WTC11 (cell line): ENCODE data around the gene CFDP1. TPM values are rescaled to one million over a fixed set of nuclear protein-coding genes. Genes with fewer than 3 reads are reported as not detected.
"Not testable (repeated sequence)": the region's sequence is repeated elsewhere in the genome, so short reads cannot be mapped to it uniquely, and the experiment has no call there.

Experiments
- ATAC-seq: fragments of 200-7000 bp; cut with Tn5 transposase; 2 replicates; pipeline ENCODE4 v1.10.0; 2021; ENCODE audit warnings: mild to moderate bottlenecking, moderate library complexity
- CTCF ChIA-PET: fragments of 300-600 bp; sonication (Branson Sonifier 250); formaldehyde crosslinking; loops from one replicate; lab custom pipeline; 2021; ENCODE audit warnings: antibody characterized with exemption; lab: Charles Lee
- POLR2A ChIA-PET: fragments of 350-600 bp; sonication (Branson Sonifier 250); formaldehyde crosslinking; loops from one replicate; lab custom pipeline; 2021; ENCODE audit warnings: antibody characterized with exemption; lab: Charles Lee
- DNase-seq: peaks from one replicate; pipeline ENCODE4 v3.0.0; 2021; ENCODE audit warnings: low spot score
- H3K27ac Mint-ChIP-seq: 2 replicates; pipeline ENCODE4 v1.8.0; 2021; ENCODE audit warnings: mixed read lengths
- H3K27me3 Mint-ChIP-seq: 2 replicates; pipeline ENCODE4 v1.8.0; 2021; ENCODE audit warnings: low read depth, mild to moderate bottlenecking, moderate library complexity, mixed read lengths
- H3K36me3 Mint-ChIP-seq: 2 replicates; pipeline ENCODE4 v1.8.0; 2021; ENCODE audit warnings: mixed read lengths
- H3K4me1 Mint-ChIP-seq: 2 replicates; pipeline ENCODE4 v1.8.0; 2022; ENCODE audit warnings: mixed read lengths
- H3K4me3 Mint-ChIP-seq: 2 replicates; pipeline ENCODE4 v1.8.0; 2021; ENCODE audit warnings: mild to moderate bottlenecking, moderate library complexity, mixed read lengths
- H3K9me3 Mint-ChIP-seq: 2 replicates; pipeline ENCODE4 v1.8.0; 2021; ENCODE audit warnings: mixed read lengths
- CREB1 ChIP-seq: sonication (generic); formaldehyde crosslinking; IDR thresholded peaks from 2 replicates; pipeline ENCODE4 v1.8.0; 2023; ENCODE audit warnings: mild to moderate bottlenecking, missing genetic modification reagents
- CREM ChIP-seq: sonication (generic); formaldehyde crosslinking; IDR thresholded peaks from 2 replicates; pipeline ENCODE4 v1.8.1; 2022; ENCODE audit warnings: mild to moderate bottlenecking, missing genetic modification reagents, moderate library complexity
- CTCF ChIP-seq: fragments of 200-600 bp; IDR thresholded peaks from 2 replicates; pipeline ENCODE4 v1.8.0; 2022; ENCODE audit warnings: antibody characterized with exemption
- E2F1 ChIP-seq: sonication (generic); formaldehyde crosslinking; IDR thresholded peaks from 2 replicates; pipeline ENCODE4 v1.8.0; 2022; ENCODE audit warnings: mild to moderate bottlenecking, missing genetic modification reagents
- E2F4 ChIP-seq: sonication (generic); formaldehyde crosslinking; IDR thresholded peaks from 2 replicates; pipeline ENCODE4 v1.8.1; 2022; ENCODE audit warnings: low read depth, mild to moderate bottlenecking, moderate library complexity, missing genetic modification reagents, borderline replicate concordance
- ELF4 ChIP-seq: sonication (generic); formaldehyde crosslinking; IDR thresholded peaks from 2 replicates; pipeline ENCODE4 v1.8.1; 2022; ENCODE audit warnings: low read depth, mild to moderate bottlenecking, moderate library complexity, missing genetic modification reagents
- ETV6 ChIP-seq: sonication (generic); formaldehyde crosslinking; IDR thresholded peaks from 2 replicates; pipeline ENCODE4 v1.8.1; 2022; ENCODE audit warnings: mild to moderate bottlenecking, missing genetic modification reagents
- FOXJ3 ChIP-seq: sonication (generic); formaldehyde crosslinking; IDR thresholded peaks from 2 replicates; pipeline ENCODE4 v1.9.0; 2021; ENCODE audit warnings: missing genetic modification reagents, mild to moderate bottlenecking, borderline replicate concordance
- FOXK1 ChIP-seq: sonication (generic); formaldehyde crosslinking; IDR thresholded peaks from 2 replicates; pipeline ENCODE4 v1.8.0; 2022; ENCODE audit warnings: mild to moderate bottlenecking, moderate library complexity, missing genetic modification reagents
- GTF2I ChIP-seq: fragments of 250-450 bp; sonication (Bioruptor Pico); conservative IDR thresholded peaks from 2 replicates; pipeline ENCODE4 v1.4.0; 2021; ENCODE audit warnings: mild to moderate bottlenecking
- HMGA2 ChIP-seq: fragments of 250-450 bp; sonication (Bioruptor Pico); IDR thresholded peaks from 2 replicates; pipeline ENCODE4 v1.4.0; 2021; ENCODE audit warnings: mild to moderate bottlenecking, moderate library complexity
- JUN ChIP-seq: sonication (generic); formaldehyde crosslinking; IDR thresholded peaks from 2 replicates; pipeline ENCODE4 v1.8.0; 2023; ENCODE audit warnings: mild to moderate bottlenecking, missing genetic modification reagents
- KAT7 ChIP-seq: sonication (generic); formaldehyde crosslinking; IDR thresholded peaks from 2 replicates; pipeline ENCODE4 v1.8.1; 2023; ENCODE audit warnings: missing genetic modification reagents, mild to moderate bottlenecking, borderline replicate concordance
- MYBL2 ChIP-seq: sonication (generic); formaldehyde crosslinking; IDR thresholded peaks from 2 replicates; pipeline ENCODE4 v1.8.1; 2023; ENCODE audit warnings: mild to moderate bottlenecking, moderate library complexity, missing genetic modification reagents
- PREB ChIP-seq: sonication (generic); formaldehyde crosslinking; IDR thresholded peaks from 2 replicates; pipeline ENCODE4 v1.8.1; 2022; ENCODE audit warnings: mild to moderate bottlenecking, missing genetic modification reagents, moderate library complexity, borderline replicate concordance
- RORB ChIP-seq: fragments of 250-450 bp; sonication (Bioruptor Pico); IDR thresholded peaks from 2 replicates; pipeline ENCODE4 v1.9.0; 2021; ENCODE audit warnings: mild to moderate bottlenecking
- SMAD3 ChIP-seq: sonication (generic); formaldehyde crosslinking; IDR thresholded peaks from 2 replicates; pipeline ENCODE4 v1.8.0; 2022; ENCODE audit warnings: missing genetic modification reagents, mild to moderate bottlenecking, borderline replicate concordance
- SOX15 ChIP-seq: fragments of 250-450 bp; sonication (Bioruptor Pico); IDR thresholded peaks from 2 replicates; pipeline ENCODE4 v1.9.0; 2021; ENCODE audit warnings: mild to moderate bottlenecking
- SP1 ChIP-seq: sonication (generic); formaldehyde crosslinking; conservative IDR thresholded peaks from 2 replicates; pipeline ENCODE4 v1.8.1; 2022; ENCODE audit warnings: missing genetic modification reagents
- TP53 ChIP-seq: sonication (generic); formaldehyde crosslinking; IDR thresholded peaks from 2 replicates; pipeline ENCODE4 v1.8.1; 2023; ENCODE audit warnings: mild to moderate bottlenecking, missing genetic modification reagents
- USF1 ChIP-seq: sonication (generic); formaldehyde crosslinking; IDR thresholded peaks from 2 replicates; pipeline ENCODE4 v1.8.0; 2022; ENCODE audit warnings: mild to moderate bottlenecking, missing genetic modification reagents
- USF2 ChIP-seq: sonication (generic); formaldehyde crosslinking; IDR thresholded peaks from 2 replicates; pipeline ENCODE4 v1.8.1; 2023; ENCODE audit warnings: mild to moderate bottlenecking, missing genetic modification reagents, moderate library complexity
- ZNF121 ChIP-seq: sonication (generic); formaldehyde crosslinking; IDR thresholded peaks from 2 replicates; pipeline ENCODE4 v1.8.0; 2023; ENCODE audit warnings: missing genetic modification reagents
- ZNF671 ChIP-seq: fragments of 250-450 bp; sonication (Bioruptor Pico); IDR thresholded peaks from 2 replicates; pipeline ENCODE4 v1.8.0; 2021; ENCODE audit warnings: mild to moderate bottlenecking
- ZSCAN18 ChIP-seq: fragments of 250-450 bp; sonication (Bioruptor Pico); IDR thresholded peaks from 2 replicates; pipeline ENCODE4 v2.1.2; 2022; ENCODE audit warnings: mild to moderate bottlenecking, moderate library complexity
- total RNA-seq: library from RNA; stranded (reverse); gene quantifications from 3 replicates; pipeline ENCODE4 v1.2.3, GENCODE V29; 2021

Gene CFDP1
- total RNA-seq, 1 experiment from 2014 or later, result 79.2 TPM

- ChIA-PET CTCF (interaction anchor here (0.7 to 1.3 kb wide), 7 partner anchors 8 to 264 kb away, joined by 3 to 18 read pairs (median 4); no protein-coding TSS in a partner anchor), POLR2A (interaction anchor here (0.9 to 1.3 kb wide), 3 partner anchors 30 to 159 kb away, joined by 4 to 10 read pairs (median 4); partner anchors contain the start of genes ADAT1 and CFDP1)
- Mint-ChIP-seq H3K27ac (peak overlapping the region; percentile 84), H3K4me1 (peaks cover 34% of the 10 kb centered on the region), H3K4me3 (peak overlapping the region; percentile 89)
- H3K9me3 Mint-ChIP-seq, H3K36me3 Mint-ChIP-seq, H3K27me3 Mint-ChIP-seq: not testable (repeated sequence)
- DNase-seq, result peak; percentile 55
- peak; percentile 5 for ATAC-seq
- TF ChIP-seq MYBL2 (CRISPR knock-in tag) (0 out of 2 replicates have a peak, but pooled peaks have one; percentile 11), ELF4 (0 out of 2 replicates have a peak, but pooled peaks have one; percentile 48)
Measured at GRCh38 chr16:75463389-75464121, 30.3 kb upstream of the CFDP1 start.

- no peak for ATAC-seq
- H3K27me3 Mint-ChIP-seq, result no peaks in the 10 kb centered on the region
- TF ChIP-seq ZNF671 (CRISPR knock-in tag) (no peak), ETV6 (CRISPR knock-in tag) (no peak), SMAD3 (CRISPR knock-in tag) (no peak), HMGA2 (CRISPR knock-in tag) (no peak), PREB (CRISPR knock-in tag) (no peak), JUN (CRISPR knock-in tag) (no peak), MYBL2 (CRISPR knock-in tag) (no peak), SP1 (no peak), KAT7 (no peak), TP53 (CRISPR knock-in tag) (no peak)
- TF ChIP-seq, all 79 proteins: peak for 0
- H3K4me1 Mint-ChIP-seq, result peaks cover 42% of the 10 kb centered on the region
- H3K27ac Mint-ChIP-seq, result peak overlapping the region; percentile 39; the same call in 1 of the 2 replicates
- H3K4me3 Mint-ChIP-seq, result peak overlapping the region; percentile 89
- peaks cover 4% of the 10 kb centered on the region for H3K36me3 Mint-ChIP-seq
- CTCF ChIA-PET, result no interaction called here
- H3K9me3 Mint-ChIP-seq, result no peaks in the 10 kb centered on the region
- DNase-seq, result no peak
- POLR2A ChIA-PET, result no interaction called here
Measured at GRCh38 chr16:75462806-75463205, 29.5 kb upstream of the CFDP1 start.

GRCh38 chr16:75461575-75461974 is 28.3 kb upstream of the CFDP1 start:
- Mint-ChIP-seq H3K4me1 (peaks cover 53% of the 10 kb centered on the region), H3K27ac (no peak overlapping the region), H3K36me3 (peaks cover 4% of the 10 kb centered on the region), H3K27me3 (no peaks in the 10 kb centered on the region), H3K4me3 (no peak overlapping the region), H3K9me3 (no peaks in the 10 kb centered on the region)
- ChIA-PET CTCF (no interaction called here), POLR2A (no interaction called here)
- no peak for DNase-seq
- ATAC-seq, result no peak
- TF ChIP-seq CTCF (no peak), USF2 (CRISPR knock-in tag) (no peak), ZSCAN18 (CRISPR knock-in tag) (no peak), CREM (CRISPR knock-in tag) (no peak), E2F1 (CRISPR knock-in tag) (no peak), JUN (CRISPR knock-in tag) (no peak), FOXK1 (CRISPR knock-in tag) (no peak), SOX15 (no peak), ZNF121 (CRISPR knock-in tag) (no peak), RORB (no peak), E2F4 (CRISPR knock-in tag) (no peak), SP1 (no peak), GTF2I (CRISPR knock-in tag) (no peak), FOXJ3 (CRISPR knock-in tag) (no peak), USF1 (CRISPR knock-in tag) (no peak), CREB1 (CRISPR knock-in tag) (no peak)
